Embryonic facial prominence (tissue), 1 donor: ENCODE measurements around the gene TUBA1C.

Experiments
- DNase-seq: peaks from one replicate; pipeline ENCODE4 v3.0.0-alpha.2; 2016; ENCODE audit errors: extremely low spot score

The TUBA1C gene

DNA sequence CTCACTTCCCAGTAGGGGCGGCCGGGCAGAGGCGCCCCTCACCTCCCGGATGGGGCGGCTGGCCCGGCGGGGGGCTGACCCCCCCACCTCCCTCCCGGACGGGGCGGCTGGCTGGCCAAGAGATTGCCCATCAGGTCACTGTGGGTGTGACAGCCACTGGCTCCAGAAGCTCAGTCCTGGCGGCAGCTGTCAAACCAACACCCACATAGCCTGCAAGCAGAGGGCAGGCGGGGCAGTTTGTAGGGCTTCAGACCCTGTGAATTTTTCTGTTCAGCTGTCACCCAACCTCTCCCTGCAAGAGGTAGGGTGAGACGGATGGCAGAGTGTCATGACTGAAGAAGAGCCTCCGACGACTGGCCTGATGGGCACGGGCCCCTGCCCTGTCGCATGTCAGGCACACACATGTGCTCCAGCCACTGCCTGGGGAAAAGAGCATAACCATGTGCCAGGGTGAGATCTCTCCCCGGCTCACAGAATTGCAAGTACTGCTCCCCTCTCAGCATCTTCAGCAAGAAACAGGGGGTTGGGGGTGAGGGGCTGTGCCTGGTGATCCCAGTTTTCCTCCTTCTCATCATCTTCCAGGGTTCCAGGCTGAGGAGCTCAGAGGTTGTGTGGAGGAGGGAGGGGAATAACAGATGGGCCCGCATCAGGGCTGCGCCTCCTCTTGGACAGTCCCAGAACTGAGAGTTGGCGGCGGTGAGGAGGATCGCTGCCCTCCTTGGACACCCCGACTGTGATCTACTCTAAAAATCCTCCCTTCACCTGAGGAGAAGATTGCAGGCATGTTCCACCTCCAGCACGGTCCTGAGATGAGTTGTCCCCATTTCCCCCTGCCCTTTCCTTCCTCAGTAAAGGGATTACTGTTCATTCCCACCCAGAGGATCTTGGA is 18.9 kb downstream of the TUBA1C start:
- DNase-seq: no peak

DNA sequence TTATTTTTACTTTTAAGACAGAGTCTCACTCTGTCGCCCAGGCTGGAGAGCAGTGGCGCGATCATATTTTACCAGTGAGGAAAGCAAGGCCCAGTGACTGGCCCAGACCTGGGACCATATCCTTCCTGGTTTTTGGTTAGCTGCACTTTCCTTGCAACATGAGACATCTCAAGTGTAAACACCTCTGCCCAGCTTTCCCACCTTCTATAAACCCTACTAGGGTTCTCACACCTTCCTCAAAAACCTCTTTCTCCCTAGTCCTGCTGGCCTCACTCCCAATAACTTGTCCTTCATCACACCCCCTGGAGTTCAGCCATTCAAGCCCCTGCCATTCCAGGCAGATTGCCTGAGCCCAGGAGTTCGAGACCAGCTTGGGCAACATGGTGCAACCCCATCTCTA is 19.8 kb downstream of the TUBA1C start:
- no peak for DNase-seq

DNA sequence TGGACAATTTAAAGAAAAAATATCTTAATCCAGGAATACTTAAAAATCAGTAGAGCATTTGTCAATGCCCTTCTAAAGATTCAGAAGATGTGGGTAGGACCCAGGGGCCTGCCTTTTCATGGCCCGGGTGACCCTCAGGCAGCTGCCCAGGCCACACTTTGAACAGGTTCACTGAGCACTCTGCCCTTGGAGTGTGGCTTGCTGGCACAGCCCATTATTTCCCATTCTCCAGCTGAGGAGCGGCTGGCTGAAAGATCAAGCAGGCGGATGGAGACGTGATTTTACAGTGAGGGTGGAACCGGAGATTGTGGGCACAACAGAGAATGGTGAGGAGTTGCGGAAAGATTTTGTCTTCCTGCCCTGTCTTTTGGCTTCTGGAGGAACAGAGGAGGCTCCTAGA is 23.0 kb downstream of the TUBA1C start:
- DNase-seq: no peak

DNA sequence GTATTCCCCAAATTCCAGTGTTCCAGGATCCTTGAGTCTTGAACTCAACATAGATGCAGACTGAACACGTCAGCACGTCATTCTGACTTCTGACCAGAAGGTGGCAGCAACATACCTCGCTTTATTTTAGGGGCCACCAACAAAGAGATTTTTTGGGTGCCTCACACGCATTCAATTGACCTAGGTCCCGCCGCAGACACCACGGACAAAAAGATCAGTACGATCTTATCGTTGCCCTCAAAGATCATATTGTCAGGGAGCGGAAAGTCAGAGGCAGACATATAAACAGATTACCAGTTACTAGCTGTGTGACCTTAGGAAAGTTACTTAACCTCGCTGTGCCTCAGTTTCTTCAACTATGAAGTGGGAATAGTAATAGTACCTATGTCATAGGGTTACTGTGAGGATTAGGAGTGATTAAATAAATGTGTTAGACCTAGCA is 23.6 kb downstream of the TUBA1C start:
- no peak for DNase-seq

DNA sequence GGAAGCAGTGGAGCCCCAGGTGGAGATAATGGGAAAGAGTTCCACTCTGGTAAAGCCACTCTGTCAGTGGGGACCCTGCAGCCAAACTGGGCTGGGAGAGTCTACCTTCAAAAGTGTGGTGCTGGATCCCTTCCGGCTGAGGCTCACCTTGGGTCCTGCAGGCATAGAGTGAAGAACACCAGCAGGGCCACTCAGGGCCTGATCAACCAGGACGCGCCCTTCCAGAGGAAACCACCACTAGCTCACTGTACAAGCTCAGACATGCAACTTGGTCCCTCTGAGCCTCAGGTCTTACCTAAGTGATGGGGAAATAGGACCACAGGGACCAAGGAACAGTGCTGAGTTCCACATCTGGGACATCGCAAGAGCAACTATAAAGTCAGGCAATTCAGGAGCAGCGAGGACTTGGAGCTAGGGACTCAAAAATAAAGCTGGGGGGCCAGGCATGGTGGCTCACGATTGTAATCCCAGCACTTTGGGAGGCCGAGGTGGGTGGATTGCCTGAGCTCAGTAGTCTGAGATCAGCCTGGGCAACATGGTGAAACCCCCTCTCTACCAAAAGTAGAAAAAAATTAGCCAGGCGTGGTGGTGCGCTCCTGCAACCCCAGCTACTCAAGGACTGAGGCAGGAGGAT is 24.2 kb downstream of the TUBA1C start:
- no peak for DNase-seq

DNA sequence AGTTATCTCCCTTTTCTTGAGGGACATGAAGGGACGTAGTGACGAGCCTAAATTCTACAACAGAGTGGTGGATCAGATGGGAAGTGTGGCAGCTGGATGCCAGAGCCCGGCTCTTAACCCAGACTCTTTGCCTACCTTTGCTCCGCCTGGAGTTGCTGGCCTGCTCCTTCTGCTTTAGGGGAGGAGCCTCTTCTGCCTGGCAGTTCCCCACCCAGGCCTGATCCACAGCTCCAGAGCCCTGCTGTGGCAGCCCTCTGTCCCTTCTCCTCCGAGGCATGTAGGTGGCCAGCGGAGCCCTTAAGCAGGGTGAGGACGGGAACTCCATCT is 27.8 kb downstream of the TUBA1C start:
- no peak for DNase-seq

DNA sequence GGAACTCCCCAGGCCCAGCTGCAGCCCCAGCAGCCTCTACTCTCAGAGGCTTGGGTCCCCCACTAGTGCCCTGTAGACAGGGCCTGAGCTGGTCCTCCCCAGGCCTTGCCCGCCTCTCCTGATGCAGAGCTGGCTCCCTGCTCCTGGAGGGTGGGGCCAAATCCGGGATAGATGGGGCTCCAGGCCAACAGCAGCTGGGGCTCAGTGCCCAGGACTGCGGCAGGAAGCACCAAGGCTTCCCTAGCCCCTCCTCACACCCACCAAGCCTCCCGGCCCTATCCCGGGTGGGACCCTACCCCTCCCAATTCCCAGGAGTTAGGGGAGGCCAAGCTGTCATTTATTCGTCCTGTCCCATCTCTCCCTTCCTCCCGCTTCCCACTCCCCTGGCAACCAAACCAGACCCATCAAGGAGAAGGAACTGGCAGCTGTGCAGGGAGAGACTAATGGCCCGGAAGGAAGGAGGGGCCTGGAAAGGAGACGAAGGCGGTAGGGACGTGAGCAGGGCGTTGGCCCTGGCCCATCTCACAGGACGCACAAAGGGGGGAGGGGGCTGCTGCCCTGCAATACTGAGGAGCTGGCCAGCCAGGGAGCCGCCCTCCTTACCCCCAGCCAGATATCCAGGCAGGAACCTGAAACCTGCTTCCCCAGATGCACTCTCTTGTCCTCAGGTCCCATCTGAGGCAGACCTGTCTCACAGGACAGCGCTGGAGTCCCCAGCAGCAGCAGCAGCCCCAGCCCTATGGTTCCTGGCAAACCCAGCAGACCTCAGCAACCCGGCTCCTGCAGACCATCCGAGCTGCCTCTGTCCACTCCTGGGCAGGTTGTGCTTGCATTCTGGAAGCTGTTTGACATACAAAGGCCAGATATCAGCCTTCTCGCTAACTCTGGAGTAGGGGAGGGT is 28.4 kb downstream of the TUBA1C start:
- DNase-seq: no peak

DNA sequence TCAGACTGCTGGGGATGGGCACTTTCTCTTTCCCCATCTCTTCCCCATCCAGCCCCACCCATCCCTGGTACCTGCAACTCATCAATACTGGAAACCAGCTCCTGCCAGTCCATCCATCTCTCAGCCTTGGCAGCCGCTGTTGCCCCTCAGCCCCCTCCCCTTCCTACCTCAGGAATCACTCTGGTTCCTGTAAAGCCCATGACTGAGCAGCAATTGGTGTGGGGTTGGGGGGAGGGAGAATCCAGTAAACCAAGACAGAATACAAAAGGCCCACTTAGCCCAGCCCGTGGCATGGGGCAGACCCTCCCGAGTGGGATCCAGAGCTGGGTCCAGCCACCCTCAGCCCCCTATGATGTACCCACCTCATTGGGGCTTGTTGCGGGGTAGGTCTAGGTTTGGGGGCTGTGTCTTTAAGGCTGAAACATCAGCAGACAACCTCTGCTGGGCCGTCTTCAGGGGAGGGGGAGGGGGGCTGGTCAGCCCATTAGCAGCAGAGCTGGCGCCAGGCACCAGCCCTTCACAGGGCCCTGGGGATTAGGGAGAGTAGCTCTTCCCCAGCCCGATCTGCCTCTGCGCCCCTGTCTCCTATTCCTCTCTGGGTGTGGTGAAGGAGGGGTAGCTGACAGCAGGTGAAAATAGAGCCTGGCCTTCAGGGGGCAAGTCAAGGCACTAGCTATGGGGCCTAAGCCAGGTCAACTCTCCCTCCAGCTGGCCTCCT is 29.4 kb downstream of the TUBA1C start:
- DNase-seq: no peak

DNA sequence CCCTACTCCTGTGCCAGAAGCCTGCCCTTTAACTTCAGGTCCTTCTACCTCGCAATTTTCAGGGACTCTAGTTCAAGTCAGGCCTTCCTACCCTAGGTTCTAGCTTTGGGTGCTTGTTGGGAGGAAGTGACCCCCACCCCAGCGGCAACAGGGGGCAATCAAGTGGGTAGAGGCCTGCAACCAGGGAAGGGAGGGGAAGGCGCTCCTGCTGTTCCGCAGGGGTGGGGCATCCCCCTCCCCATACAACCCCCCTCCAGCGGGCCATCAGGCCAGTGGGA is 29.9 kb downstream of the TUBA1C start:
- DNase-seq: no peak

DNA sequence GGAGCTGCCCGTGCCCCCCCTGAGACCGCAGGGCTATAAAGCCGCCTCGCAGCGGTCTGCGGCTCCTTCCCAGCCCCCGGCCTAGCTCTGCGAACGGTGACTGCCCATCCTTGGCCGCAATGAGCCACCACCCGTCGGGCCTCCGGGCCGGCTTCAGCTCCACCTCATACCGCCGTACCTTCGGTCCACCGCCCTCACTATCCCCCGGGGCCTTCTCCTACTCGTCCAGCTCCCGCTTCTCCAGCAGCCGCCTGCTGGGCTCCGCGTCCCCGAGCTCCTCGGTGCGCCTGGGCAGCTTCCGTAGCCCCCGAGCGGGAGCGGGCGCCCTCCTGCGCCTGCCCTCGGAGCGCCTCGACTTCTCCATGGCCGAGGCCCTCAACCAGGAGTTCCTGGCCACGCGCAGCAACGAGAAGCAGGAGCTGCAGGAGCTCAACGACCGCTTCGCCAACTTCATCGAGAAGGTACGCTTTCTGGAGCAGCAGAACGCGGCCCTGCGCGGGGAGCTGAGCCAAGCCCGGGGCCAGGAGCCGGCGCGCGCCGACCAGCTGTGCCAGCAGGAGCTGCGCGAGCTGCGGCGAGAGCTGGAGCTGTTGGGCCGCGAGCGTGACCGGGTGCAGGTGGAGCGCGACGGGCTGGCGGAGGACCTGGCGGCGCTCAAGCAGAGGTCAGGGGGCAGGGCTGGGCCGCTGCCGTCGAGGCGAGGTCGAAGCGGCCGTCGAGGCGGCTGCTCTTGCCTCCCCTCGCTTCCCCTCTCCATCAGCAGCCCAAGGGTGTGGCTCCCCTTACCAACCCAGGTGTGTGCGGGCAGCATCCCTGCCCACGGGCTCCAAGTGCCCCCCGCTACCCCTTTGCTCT is 30.4 kb downstream of the TUBA1C start, which contains the start of gene PRPH:
Gene PRPH, plus strand, starts transcription at position 66 of the 855 bp plus-strand sequence. Its CDS starts 54 bp downstream, at position 120.
- DNase-seq: no peak

DNA sequence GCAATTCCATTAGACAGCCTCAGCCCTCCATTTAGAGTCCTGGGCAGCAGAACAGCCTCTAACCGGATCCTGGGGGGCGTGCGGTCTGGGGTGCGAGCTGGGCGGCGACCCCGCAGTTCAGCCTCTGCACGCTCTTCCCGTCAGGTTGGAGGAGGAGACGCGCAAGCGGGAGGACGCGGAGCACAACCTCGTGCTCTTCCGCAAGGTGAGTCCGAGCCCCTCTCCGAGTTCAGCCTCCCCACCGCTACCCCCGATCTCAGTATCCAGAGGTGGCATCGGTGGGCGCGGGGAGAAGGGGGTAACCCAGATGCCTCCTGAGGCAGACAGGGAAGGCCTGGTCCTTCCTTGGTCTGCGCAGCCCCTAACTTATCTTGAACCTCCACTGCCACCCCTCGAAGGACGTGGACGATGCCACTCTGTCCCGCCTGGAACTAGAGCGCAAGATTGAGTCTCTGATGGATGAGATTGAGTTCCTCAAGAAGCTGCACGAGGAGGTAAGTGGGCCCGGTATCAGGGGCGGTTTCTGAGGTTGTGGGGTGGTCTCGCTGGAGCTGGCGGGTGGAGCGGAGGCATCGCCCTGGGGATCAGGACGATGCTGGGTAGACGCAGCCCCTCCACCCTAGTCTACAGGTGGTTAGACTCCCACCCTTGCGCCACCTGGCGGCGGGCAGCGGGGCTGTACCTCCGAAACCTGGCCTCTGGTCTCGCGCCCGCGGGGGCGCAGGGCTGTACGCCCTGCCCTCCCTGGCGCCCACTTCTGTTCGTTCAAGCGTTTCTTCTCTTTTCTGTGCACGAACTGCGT is 31.4 kb downstream of the TUBA1C start:
- DNase-seq: no peak

DNA sequence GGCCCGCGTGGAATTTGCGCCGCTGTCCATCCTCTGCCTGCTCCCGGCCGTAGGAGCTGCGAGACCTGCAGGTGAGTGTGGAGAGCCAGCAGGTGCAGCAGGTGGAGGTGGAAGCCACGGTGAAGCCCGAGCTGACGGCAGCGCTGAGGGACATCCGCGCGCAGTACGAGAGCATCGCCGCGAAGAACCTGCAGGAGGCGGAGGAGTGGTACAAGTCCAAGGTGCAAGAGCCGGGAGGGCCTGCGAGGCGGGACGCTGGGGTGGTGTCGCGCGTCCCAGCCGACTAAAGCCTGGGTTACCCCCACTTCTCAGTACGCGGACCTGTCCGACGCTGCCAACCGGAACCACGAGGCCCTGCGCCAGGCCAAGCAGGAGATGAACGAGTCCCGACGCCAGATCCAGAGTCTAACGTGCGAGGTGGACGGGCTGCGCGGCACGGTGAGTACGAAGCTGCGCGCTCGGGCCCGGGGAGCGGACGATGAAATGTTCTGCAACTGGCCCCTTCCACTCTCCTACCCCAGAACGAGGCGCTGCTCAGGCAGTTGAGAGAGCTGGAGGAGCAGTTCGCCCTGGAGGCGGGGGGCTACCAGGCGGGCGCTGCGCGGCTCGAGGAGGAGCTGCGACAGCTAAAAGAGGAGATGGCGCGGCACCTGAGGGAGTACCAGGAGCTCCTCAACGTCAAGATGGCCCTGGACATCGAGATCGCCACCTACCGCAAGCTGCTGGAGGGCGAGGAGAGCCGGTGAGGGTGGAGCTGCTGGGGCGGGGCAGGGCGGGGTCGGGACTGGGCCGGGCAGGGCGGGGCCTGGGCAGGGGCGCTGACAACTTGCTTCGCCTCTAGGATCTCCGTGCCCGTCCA is 32.2 kb downstream of the TUBA1C start:
- no peak for DNase-seq

DNA sequence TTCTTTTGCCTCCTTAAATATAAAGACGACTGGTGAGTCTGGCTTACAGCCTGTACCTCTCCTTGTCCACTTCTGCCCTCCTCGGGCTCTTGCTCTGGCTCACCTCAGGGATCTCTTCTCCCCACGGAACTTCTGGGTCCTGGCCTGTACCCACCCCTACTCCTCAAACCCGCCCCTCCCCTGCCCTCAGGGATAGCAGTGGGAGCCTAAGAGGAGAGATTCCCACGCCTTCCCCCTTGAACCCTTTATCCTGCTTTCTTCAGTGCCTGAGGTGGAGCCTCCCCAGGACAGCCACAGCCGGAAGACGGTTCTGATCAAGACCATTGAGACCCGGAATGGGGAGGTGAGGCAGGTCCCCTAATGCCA is 32.8 kb downstream of the TUBA1C start:
- no peak for DNase-seq

DNA sequence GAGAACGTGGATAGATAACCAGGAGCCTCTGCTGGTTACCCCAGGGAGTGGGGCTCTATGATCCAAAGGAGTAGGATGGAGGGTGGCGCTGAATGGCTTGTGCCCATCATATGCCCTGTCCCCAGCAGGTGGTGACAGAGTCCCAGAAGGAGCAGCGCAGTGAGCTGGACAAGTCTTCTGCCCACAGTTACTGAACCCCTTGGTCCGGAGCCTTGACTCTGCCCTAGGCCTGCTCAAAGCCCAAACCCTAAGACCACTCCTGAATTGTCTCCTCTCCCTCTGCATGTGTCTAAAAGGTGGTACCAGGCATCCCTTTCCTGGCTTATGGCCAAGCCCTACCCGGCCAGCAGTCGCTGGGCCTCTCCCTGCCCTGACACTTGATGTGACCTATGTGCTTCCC is 33.3 kb downstream of the TUBA1C start:
- DNase-seq: no peak

DNA sequence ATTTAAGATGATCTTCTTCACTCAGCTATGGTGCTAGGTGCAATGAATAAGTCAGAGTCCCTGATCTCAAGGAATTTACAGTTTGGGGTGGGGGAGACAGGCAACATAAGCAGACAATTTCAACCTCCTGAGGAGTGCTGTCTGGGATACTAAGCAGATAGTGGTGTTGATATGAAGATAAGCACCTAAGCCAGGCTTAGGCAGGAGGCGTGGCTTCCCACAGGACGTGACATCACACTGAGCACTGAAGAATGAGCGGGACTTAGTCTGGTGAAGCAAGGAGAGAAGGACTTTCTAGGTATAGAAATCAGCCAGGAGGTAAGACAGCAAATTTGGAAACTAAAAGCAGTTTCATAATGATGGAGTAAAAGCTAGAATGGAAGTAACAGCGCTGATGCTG is 36.9 kb downstream of the TUBA1C start:
- no peak for DNase-seq

DNA sequence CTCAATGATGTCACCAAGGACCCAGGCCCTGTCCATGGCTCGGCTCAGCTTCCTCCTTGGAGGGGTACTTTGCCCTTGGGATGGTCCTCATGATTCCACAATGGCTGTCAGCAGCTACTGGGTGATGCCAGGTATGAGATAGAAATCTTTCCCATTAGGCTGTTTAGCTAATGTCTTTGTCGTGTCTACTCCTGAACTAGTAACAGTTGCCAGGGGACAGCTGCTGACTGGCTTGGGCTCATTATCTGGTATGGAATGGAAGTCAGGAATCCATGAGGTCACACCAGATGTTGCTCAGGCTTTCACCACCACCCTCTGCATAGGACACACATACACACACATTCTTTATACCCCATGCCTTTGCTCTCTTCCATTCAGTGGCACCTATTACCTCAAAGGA is 39.3 kb downstream of the TUBA1C start:
- no peak for DNase-seq

DNA sequence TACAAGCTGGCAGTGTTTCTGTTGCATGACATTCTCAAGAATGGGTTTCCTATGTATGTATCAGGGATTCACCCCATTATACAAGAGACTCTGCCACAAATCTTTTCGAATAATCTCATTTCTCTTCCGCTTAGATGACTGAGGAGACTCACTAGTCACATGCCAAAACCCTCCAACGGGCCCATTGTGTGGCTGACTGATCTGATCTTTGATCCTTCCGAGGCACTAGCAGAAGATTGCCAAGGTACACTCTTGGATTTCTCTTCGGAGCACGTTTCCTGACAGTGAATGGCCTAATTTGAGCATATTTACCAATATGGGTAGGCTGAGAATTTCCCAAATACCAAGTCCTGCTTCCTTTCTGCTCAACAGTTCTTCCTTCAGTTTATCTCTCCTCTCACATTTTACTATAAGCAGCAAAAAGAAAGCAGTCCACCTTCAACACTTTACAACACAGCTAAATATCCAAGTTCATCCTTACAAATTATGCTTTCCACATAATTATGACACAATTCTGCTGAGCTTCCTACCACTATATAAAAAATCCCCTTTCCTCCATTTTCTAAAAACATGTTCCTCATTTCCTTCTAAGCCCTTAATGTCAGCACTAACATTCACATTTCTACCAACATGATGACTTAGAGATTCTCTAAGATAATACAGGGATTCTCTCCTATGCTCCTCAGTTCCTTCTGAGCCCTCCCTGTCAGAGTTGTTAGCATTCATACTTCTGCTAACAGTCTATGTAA is 41.1 kb downstream of the TUBA1C start:
- DNase-seq: no peak

DNA sequence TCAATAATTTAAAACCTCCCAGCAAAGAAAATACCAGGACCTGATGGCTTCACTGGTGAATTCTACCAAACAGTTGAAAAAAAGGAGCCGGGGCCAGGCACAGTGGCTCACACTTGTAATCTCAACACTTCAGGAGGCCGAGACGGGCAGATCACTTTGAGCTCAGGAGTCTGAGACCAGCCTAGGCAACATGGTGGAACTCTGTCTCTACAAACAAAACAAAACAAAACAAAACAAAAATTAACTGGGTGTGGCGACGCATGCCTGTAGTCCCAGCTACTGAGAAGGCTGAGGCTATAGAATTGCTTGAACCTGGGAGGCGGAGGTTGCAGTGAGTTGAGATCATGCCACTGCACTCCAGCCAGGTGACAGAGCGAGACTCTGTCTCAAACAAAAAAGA is 44.5 kb downstream of the TUBA1C start:
- DNase-seq: no peak
